Nephron progenitor cell (in vitro differentiated cells): ENCODE results near the gene C8G.

Source experiments
- DNase-seq: peaks from one replicate; pipeline ENCODE4 v3.0.0; 2021
- H3K27ac Mint-ChIP-seq: 2 replicates; pipeline ENCODE4 v1.8.0; 2021; ENCODE audit warnings: mild to moderate bottlenecking, moderate library complexity, mixed read lengths
- H3K27me3 Mint-ChIP-seq: 2 replicates; pipeline ENCODE4 v1.8.0; 2021; ENCODE audit warnings: mild to moderate bottlenecking, low read depth, mixed read lengths; ENCODE audit not compliant: poor library complexity
- H3K36me3 Mint-ChIP-seq: 2 replicates; pipeline ENCODE4 v1.8.0; 2021; ENCODE audit warnings: low read depth, mixed read lengths
- H3K4me1 Mint-ChIP-seq: 2 replicates; pipeline ENCODE4 v1.8.0; 2021; ENCODE audit warnings: mixed read lengths
- H3K4me3 Mint-ChIP-seq: 2 replicates; pipeline ENCODE4 v1.8.0; 2021; ENCODE audit warnings: mild to moderate bottlenecking, moderate library complexity, mixed read lengths
- H3K9me3 Mint-ChIP-seq: 2 replicates; pipeline ENCODE4 v1.8.0; 2021; ENCODE audit warnings: mild to moderate bottlenecking, moderate library complexity, mixed read lengths
- CTCF ChIP-seq: fragments of 200-600 bp; sonication (generic); IDR thresholded peaks from 2 replicates; pipeline ENCODE4 v1.5.0; 2021; ENCODE audit warnings: antibody characterized with exemption

The C8G gene

DNA sequence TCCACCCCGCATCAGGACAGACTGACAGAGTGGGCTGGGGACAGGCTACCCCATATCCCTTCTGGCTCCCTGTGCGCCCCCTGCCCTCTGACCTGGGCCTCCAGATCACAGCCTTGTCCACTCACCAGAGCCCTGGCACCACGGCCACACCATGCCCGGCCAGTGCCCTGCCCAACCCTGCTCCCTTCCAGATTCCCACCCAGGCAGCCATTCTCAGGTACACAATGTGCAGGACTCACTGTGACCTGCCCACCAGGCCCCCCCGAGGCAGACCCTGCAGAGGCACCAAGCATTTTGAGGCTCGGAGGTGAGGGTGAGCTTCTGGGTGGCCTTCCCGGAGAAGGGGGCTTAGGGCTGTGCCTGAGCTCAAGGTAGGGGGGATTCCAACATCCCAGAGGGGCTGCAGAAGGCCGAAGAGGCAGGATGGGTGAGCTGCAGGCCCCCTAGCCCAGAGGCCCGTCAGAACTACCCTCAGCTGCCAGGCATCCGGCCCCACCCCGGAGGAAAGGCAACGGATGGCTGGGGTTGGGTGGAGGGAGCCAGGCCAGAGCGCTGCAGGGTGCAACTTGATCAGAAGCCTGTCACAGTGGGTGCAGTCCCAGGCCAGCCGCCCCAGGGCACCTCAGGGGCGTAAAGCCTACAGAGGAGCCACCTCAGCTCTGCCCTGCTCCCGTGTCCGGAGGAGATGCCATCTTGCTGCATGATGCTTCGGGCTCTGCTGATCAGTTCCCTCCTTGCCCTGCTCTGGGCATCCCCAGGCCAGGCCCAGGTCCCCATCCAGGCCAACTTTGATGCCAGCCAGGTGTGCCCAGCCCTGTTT is 37.4 kb downstream of the C8G start, which contains the start of gene LCNL1:
TSS of gene LCNL1 (plus strand) at position 762 of the 820 bp plus-strand sequence. CDS start 594 bp downstream, outside the sequence.
- no peaks in the 10 kb centered on the region for H3K36me3 Mint-ChIP-seq
- H3K4me1 Mint-ChIP-seq = peaks cover 15% of the 10 kb centered on the region
- H3K27me3 Mint-ChIP-seq = peaks cover 21% of the 10 kb centered on the region
- H3K9me3 Mint-ChIP-seq = no peaks in the 10 kb centered on the region
- H3K4me3 Mint-ChIP-seq = no peak within 1 kb of the TSS
- no peak for TF ChIP-seq CTCF
- no peak within 1 kb of the TSS for H3K27ac Mint-ChIP-seq
- no peak for DNase-seq

DNA sequence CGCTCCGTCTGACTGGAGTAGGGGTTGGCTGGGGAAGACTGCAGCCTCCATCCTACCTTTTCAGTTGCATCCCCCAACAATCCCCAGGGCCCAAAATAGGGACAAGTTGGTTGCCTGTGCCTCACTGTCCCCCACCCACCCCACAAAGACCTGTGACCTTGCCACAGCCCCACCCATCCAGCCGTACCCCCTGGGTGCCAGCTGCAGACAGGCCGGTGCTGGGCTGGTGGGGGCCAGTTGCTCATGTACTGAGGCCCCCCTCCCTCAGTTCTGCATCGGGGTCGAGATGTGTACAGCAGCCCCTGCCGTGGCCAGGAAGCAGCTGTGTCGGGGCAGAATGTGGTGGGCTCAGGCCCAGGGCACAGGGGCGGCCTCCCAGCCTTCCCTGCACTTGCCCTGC is 38.1 kb downstream of the C8G start:
- TF ChIP-seq CTCF = no peak
- no peak for DNase-seq
- Mint-ChIP-seq H3K27me3 (peaks cover 23% of the 10 kb centered on the region), H3K9me3 (no peaks in the 10 kb centered on the region), H3K27ac (no peak overlapping the region), H3K36me3 (no peaks in the 10 kb centered on the region), H3K4me3 (no peak overlapping the region), H3K4me1 (peaks cover 20% of the 10 kb centered on the region)

- DNase-seq = no peak
- Mint-ChIP-seq H3K27ac (no peak overlapping the region), H3K36me3 (no peaks in the 10 kb centered on the region), H3K27me3 (peaks cover 27% of the 10 kb centered on the region), H3K4me3 (peak overlapping the region; percentile 0), H3K9me3 (no peaks in the 10 kb centered on the region), H3K4me1 (peaks cover 24% of the 10 kb centered on the region)
- TF ChIP-seq CTCF = no peak
Observed at GRCh38 chr9:136983656-136984314, 38.7 kb downstream of the C8G start.

- DNase-seq = no peak
- no peaks in the 10 kb centered on the region for H3K9me3 Mint-ChIP-seq
- H3K4me3 Mint-ChIP-seq = no peak overlapping the region
- no peaks in the 10 kb centered on the region for H3K36me3 Mint-ChIP-seq
- peaks cover 32% of the 10 kb centered on the region for H3K4me1 Mint-ChIP-seq
- peaks cover 29% of the 10 kb centered on the region for H3K27me3 Mint-ChIP-seq
- no peak overlapping the region for H3K27ac Mint-ChIP-seq
- no peak for TF ChIP-seq CTCF
Observed at GRCh38 chr9:136984464-136985026, 39.5 kb downstream of the C8G start.

GRCh38 chr9:136985027-136985602 is 40.1 kb downstream of the C8G start:
- H3K4me3 Mint-ChIP-seq = no peak overlapping the region
- H3K27me3 Mint-ChIP-seq = peaks cover 33% of the 10 kb centered on the region
- no peaks in the 10 kb centered on the region for H3K36me3 Mint-ChIP-seq
- TF ChIP-seq CTCF = no peak
- peaks cover 2% of the 10 kb centered on the region for H3K9me3 Mint-ChIP-seq
- H3K4me1 Mint-ChIP-seq = peaks cover 35% of the 10 kb centered on the region
- DNase-seq = no peak
- H3K27ac Mint-ChIP-seq = no peak overlapping the region
